Osteoblast (primary cell): ENCODE data around the gene TGM4. TPM values are rescaled to one million over a fixed set of nuclear protein-coding genes. Genes with fewer than 3 reads are reported as not detected.

Experiments
- DNase-seq: peaks from one replicate; pipeline ENCODE4 v3.0.0; 2011; ENCODE audit warnings: low spot score, mixed read lengths; ENCODE audit not compliant: insufficient read length; ENCODE audit errors: missing footprints
- H2AFZ ChIP-seq: 2 replicates; pipeline ENCODE4 v1.6.0; 2011; ENCODE audit warnings: mild to moderate bottlenecking, low read length
- H3K27ac ChIP-seq: 2 replicates; pipeline ENCODE4 v1.5.1; 2011; ENCODE audit warnings: mild to moderate bottlenecking, low read depth, low read length, moderate library complexity
- H3K27me3 ChIP-seq: 2 replicates; pipeline ENCODE4 v1.6.0; 2012; ENCODE audit warnings: mild to moderate bottlenecking, control low read depth, inconsistent platforms, low read length, moderate library complexity; ENCODE audit not compliant: insufficient read depth
- H3K36me3 ChIP-seq: 2 replicates; pipeline ENCODE4 v1.5.1; 2011; ENCODE audit warnings: mild to moderate bottlenecking, low read length, control low read depth, moderate library complexity; ENCODE audit not compliant: insufficient read depth
- H3K4me1 ChIP-seq: 2 replicates; pipeline ENCODE4 v1.5.1; 2011; ENCODE audit warnings: mild to moderate bottlenecking, low read length, control low read depth, moderate library complexity; ENCODE audit not compliant: insufficient read depth
- H3K4me2 ChIP-seq: 2 replicates; pipeline ENCODE4 v1.6.0; 2011; ENCODE audit warnings: mild to moderate bottlenecking, low read length; ENCODE audit not compliant: insufficient read depth
- H3K4me3 ChIP-seq: fragments of 200-600 bp; sonication (generic); 3 replicates; pipeline ENCODE4 v1.5.1; 2012; ENCODE audit warnings: mild to moderate bottlenecking, low read length, inconsistent platforms; ENCODE audit not compliant: insufficient read depth
- H3K79me2 ChIP-seq: 2 replicates; pipeline ENCODE4 v1.6.0; 2012; ENCODE audit warnings: mild to moderate bottlenecking, low read length, control low read depth, inconsistent platforms; ENCODE audit not compliant: insufficient read depth
- H3K9me3 ChIP-seq: 2 replicates; pipeline ENCODE4 v1.5.1; 2011; ENCODE audit warnings: low read depth, low read length, control low read depth
- H4K20me1 ChIP-seq: 2 replicates; pipeline ENCODE4 v1.6.0; 2012; ENCODE audit warnings: mild to moderate bottlenecking, low read length, control low read depth; ENCODE audit not compliant: insufficient read depth
- total RNA-seq: library from RNA; depleted of rRNA; stranded (reverse); fragments of >200 nt; gene quantifications from 2 replicates; pipeline ENCODE4 v1.2.3, GENCODE V29; 2012
- TF ChIP-seq, protein P1 (sequence below): IDR thresholded peaks from 2 replicates; pipeline ENCODE4 v1.5.1; 2011; ENCODE audit warnings: mild to moderate bottlenecking, low read depth, low read length, moderate library complexity; ENCODE audit errors: extremely low read depth

TGM4 gene
- total RNA-seq, 1 donor = not detected

DNA sequence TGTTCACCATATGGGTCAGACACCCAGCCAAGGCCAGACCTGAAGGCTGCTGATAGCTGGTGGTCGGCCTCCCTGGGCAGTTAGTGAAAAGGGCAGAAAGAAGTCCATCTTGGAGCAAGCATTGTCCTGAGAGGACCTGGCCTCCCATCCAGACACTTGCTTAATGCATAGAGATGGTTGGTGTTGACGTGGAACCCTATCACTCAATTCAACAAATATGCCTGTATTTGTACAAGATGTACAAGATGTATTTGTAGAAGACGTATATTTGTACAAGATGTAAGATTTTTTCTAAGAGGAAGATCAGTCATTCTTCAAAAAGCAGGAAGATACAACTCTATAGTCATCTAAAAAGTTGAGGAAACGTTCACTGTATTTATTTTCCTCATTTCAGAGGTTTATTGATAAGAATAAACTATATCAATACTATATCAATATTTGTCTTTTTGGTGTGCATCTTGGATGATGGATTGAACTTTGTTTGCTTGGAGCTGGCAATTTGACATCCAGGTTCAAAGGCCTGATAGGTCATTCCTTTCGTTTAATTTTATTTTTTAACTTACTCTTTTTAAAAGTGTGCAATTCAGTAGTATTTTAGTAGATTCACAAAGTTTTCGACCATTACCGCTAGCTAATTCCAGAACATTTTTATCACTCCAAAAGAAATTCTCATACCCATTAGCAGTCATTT lies 6.8 kb upstream of the TGM4 start:
- no peak for DNase-seq
- Histone ChIP-seq H3K4me3 (no peak overlapping the region), H3K27ac (no peak overlapping the region), H3K4me1 (peaks cover 2% of the 10 kb centered on the region), H3K27me3 (no peaks in the 10 kb centered on the region), H4K20me1 (no peaks in the 10 kb centered on the region), H3K36me3 (no peaks in the 10 kb centered on the region), H3K9me3 (no peaks in the 10 kb centered on the region), H2AFZ (no peak overlapping the region), H3K79me2 (peaks cover 4% of the 10 kb centered on the region), H3K4me2 (no peak overlapping the region)
- TF ChIP-seq, protein P1, sequence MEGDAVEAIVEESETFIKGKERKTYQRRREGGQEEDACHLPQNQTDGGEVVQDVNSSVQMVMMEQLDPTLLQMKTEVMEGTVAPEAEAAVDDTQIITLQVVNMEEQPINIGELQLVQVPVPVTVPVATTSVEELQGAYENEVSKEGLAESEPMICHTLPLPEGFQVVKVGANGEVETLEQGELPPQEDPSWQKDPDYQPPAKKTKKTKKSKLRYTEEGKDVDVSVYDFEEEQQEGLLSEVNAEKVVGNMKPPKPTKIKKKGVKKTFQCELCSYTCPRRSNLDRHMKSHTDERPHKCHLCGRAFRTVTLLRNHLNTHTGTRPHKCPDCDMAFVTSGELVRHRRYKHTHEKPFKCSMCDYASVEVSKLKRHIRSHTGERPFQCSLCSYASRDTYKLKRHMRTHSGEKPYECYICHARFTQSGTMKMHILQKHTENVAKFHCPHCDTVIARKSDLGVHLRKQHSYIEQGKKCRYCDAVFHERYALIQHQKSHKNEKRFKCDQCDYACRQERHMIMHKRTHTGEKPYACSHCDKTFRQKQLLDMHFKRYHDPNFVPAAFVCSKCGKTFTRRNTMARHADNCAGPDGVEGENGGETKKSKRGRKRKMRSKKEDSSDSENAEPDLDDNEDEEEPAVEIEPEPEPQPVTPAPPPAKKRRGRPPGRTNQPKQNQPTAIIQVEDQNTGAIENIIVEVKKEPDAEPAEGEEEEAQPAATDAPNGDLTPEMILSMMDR = no peak

DNA sequence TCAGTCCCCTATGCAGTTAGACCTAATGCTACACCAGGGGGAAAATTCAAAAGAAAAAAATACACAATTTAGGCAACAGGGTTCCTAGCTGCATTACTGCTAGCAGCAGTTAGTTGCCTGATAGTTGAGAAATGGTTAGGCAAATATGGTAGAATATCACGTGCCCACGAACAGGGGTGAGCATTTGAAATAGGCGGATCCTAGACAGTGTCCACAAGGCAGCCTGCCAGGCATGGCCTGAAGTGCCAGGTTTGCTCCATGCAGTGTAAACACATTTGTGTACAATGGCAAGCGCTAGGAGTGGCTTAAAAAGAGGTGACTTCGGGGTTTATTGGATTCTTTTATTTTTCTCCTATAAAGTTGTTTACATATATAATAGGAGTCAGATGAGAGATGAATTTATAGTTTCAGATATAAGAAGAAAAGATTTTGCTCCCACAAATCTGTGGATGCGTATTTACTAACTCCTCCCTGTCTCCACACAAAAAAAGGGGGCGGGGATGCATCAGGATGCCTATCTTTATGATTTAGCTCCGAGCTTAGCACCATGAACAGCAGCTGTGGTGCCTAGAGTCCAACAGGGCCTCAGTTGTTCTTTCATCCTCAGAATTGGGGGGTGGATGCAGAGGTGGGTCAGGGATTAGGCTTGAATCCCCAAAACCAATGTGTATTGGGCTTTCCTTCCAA lies 3.9 kb upstream of the TGM4 start:
- H3K79me2 ChIP-seq = no peaks in the 10 kb centered on the region
- H3K27me3 ChIP-seq = no peaks in the 10 kb centered on the region
- H4K20me1 ChIP-seq = no peaks in the 10 kb centered on the region
- H3K4me2 ChIP-seq = no peak overlapping the region
- no peak overlapping the region for H2AFZ ChIP-seq
- DNase-seq = no peak
- no peak overlapping the region for H3K4me3 ChIP-seq
- TF ChIP-seq, protein P1 = no peak
- H3K27ac ChIP-seq = no peak overlapping the region
- no peaks in the 10 kb centered on the region for H3K9me3 ChIP-seq
- no peaks in the 10 kb centered on the region for H3K4me1 ChIP-seq
- H3K36me3 ChIP-seq = no peaks in the 10 kb centered on the region

DNA sequence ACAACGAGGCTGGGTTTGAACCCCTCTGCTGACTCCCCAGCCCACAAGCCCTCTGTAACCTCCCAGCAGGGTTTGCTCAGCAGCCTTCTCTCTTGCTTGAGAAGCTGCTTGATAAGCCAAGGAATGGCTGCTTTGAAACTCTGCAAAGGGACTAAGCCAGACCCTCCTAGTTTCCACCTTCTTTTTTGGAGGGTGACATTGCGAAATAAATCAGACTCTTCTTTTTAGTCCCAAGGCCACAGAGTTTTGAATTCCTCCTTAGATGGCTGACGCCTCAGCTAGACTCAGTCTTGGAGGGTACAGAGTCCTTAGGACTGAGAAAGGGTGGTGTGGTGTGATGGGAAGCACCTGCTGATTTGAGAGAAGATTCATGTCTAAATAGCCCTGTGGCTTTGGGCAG lies 1.2 kb downstream of the TGM4 start:
- no peak overlapping the region for H2AFZ ChIP-seq
- TF ChIP-seq, protein P1 = no peak
- no peaks in the 10 kb centered on the region for H3K36me3 ChIP-seq
- H3K27ac ChIP-seq = no peak overlapping the region
- no peaks in the 10 kb centered on the region for H3K9me3 ChIP-seq
- no peak for DNase-seq
- H4K20me1 ChIP-seq = no peaks in the 10 kb centered on the region
- no peaks in the 10 kb centered on the region for H3K27me3 ChIP-seq
- H3K79me2 ChIP-seq = no peaks in the 10 kb centered on the region
- H3K4me2 ChIP-seq = no peak overlapping the region
- no peaks in the 10 kb centered on the region for H3K4me1 ChIP-seq
- no peak overlapping the region for H3K4me3 ChIP-seq

DNA sequence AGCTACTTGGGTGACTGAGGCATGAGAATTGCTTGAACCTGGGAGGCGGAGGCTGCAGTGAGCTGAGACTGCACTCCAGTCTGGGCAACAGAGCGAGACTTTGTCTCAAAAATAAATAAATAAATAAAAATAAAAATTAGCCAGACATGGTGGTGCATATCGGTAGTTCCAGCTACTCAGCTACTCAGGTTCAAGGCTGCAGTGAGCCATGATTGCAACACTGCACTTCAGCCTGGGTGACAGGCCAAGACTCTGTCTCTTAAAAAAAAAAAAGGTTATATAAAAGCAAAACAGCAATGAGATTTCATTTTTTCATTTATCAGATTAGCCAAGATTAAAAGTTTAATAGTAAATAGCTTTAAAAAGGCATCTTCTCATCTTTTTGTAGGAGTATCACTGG lies 2.9 kb downstream of the TGM4 start:
- Histone ChIP-seq H3K79me2 (no peaks in the 10 kb centered on the region), H3K36me3 (no peaks in the 10 kb centered on the region), H2AFZ (no peak overlapping the region), H3K9me3 (no peaks in the 10 kb centered on the region), H3K4me2 (no peak overlapping the region), H3K27ac (no peak overlapping the region), H4K20me1 (no peaks in the 10 kb centered on the region), H3K4me3 (no peak overlapping the region), H3K4me1 (no peaks in the 10 kb centered on the region), H3K27me3 (no peaks in the 10 kb centered on the region)
- DNase-seq = no peak
- TF ChIP-seq, protein P1 = no peak
